CD1c-positive myeloid dendritic cell (primary cell): Measurements from ENCODE around the gene IL18BP.

Experiments
- DNase-seq: peaks from one replicate; pipeline ENCODE4 v3.0.0-alpha.2; 2016; ENCODE audit errors: extremely low spot score

Gene IL18BP

GRCh38 chr11:72045849-72046248 is 47.1 kb downstream of the IL18BP start:
- DNase-seq: no peak

- no peak for DNase-seq
Observed at GRCh38 chr11:72048766-72049460, 50.2 kb downstream of the IL18BP start.
